ENCODE results near the gene CHD5. TPM values are rescaled to one million over a fixed set of nuclear protein-coding genes. Genes with fewer than 3 reads are reported as not detected.
A peak's percentile ranks its signal among the peaks of the same experiment; 100 is the strongest.
"Not testable (repeated sequence)": the region's sequence is repeated elsewhere in the genome, so short reads cannot be mapped to it uniquely, and the experiment has no call there.

CHD5 gene
- 0.28 and 0.53 TPM in 2 replicates for total RNA-seq (2014; rRNA removed; shearing (Covaris generic))

- Histone ChIP-seq H3K4me1 (replicated peaks) (peaks cover 9% of the 10 kb centered on the region; the same call in 1 of the 2 replicates), H3K27me3 (replicated peaks) (peaks cover 33% of the 10 kb centered on the region), H3K36me3 (peaks cover 16% of the 10 kb centered on the region), H3K4me3 (peak within 1 kb of the TSS; percentile 8; the same call in 1 of the 2 replicates), H3K27ac (no peak within 1 kb of the TSS), H3K9me3 (replicated peaks) (no peaks in the 10 kb centered on the region)
- no peak for DNase-seq (ENCODE audit: low read depth in 1 of 2, low spot score in 2 of 2)
These were observed at the start of gene CHD5 for GRCh38 chr1:6180268-6180706. Gene CHD5 (minus strand): TSS chr1:6180321. CDS start chr1:6180023, 298 bp downstream.

GRCh38 chr1:6225651-6226050, 45.5 kb upstream of the CHD5 start:
- H3K9me3 ChIP-seq (replicated peaks), result no peaks in the 10 kb centered on the region
- no peak for DNase-seq (ENCODE audit: low read depth in 1 of 2, low spot score in 2 of 2)
- H3K4me1 ChIP-seq (replicated peaks), result peaks cover 9% of the 10 kb centered on the region
- peaks cover 93% of the 10 kb centered on the region for H3K36me3 ChIP-seq
- H3K27ac ChIP-seq, result no peak overlapping the region
- no peak overlapping the region for H3K4me3 ChIP-seq
- H3K27me3 ChIP-seq (replicated peaks), result no peaks in the 10 kb centered on the region

- no peak for DNase-seq (ENCODE audit: low read depth in 1 of 2, low spot score in 2 of 2)
- Histone ChIP-seq H3K36me3 (peaks cover 92% of the 10 kb centered on the region), H3K9me3 (replicated peaks) (no peaks in the 10 kb centered on the region), H3K4me1 (replicated peaks) (peaks cover 9% of the 10 kb centered on the region), H3K27ac (no peak overlapping the region), H3K27me3 (replicated peaks) (no peaks in the 10 kb centered on the region), H3K4me3 (no peak overlapping the region)
These were observed 44.6 kb upstream of the CHD5 start for GRCh38 chr1:6224718-6225117.

DNA sequence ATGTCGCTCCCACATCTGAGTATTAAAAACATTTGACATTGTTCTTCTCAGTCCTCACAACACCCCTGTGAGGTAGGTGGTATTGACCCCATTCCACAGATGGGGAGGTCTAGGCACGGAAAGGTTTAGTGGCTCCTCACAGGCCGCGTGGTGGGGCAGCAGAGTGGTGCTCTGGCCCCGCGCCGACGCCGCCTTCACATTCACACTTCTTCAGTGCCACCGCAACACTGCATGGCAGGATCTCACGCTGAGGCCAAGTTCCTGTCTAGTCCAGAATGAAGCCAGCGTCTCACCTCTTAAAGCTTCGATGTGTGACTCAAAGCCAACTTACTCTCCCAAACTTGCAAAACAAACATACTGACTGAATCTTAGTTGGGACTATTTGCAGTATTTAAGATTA, 43.5 kb upstream of the CHD5 start:
- Histone ChIP-seq H3K27ac (no peak overlapping the region), H3K4me1 (replicated peaks) (peaks cover 9% of the 10 kb centered on the region), H3K4me3 (no peak overlapping the region), H3K9me3 (replicated peaks) (no peaks in the 10 kb centered on the region), H3K36me3 (peaks cover 85% of the 10 kb centered on the region), H3K27me3 (replicated peaks) (no peaks in the 10 kb centered on the region)
- DNase-seq (ENCODE audit: low read depth in 1 of 2, low spot score in 2 of 2), result no peak

- Histone ChIP-seq H3K27me3 (replicated peaks) (no peaks in the 10 kb centered on the region), H3K27ac (no peak overlapping the region), H3K36me3 (peaks cover 78% of the 10 kb centered on the region), H3K9me3 (replicated peaks) (no peaks in the 10 kb centered on the region), H3K4me3 (no peak overlapping the region), H3K4me1 (replicated peaks) (peaks cover 9% of the 10 kb centered on the region)
- DNase-seq (ENCODE audit: low read depth in 1 of 2, low spot score in 2 of 2), result no peak
These were observed 42.5 kb upstream of the CHD5 start for GRCh38 chr1:6222636-6223035.

DNA sequence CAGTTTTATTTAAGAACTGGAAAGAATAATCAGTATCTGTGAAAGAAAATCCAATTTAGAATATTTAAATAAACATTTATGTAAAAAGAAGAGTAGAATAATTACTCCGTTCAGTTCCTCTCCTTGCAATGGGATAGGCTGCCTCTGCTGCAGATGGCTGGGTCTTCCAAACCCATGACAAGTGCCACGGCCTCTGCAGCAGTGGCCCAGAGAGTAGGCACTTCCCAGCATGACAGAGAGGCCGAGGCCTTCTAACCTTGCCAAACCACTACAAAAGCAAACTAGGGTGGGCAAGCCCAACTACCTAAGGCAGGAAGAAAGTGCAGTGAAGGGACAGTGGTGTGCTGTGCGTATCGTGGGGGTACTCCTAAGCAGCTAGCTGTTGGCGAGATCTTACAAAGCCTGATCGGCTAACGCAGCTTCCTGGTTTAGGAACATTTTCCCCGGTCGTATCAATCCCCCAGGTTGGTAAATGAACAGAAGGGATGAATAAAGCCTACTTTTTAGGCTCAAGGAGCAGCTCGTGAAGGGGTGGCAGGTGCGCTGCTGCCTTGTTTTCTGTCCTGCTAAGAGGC, 41.2 kb upstream of the CHD5 start:
- peaks cover 9% of the 10 kb centered on the region for H3K4me1 ChIP-seq (replicated peaks)
- H3K27ac ChIP-seq, result no peak overlapping the region
- no peak overlapping the region for H3K4me3 ChIP-seq
- no peaks in the 10 kb centered on the region for H3K9me3 ChIP-seq (replicated peaks)
- H3K36me3 ChIP-seq, result peaks cover 67% of the 10 kb centered on the region
- DNase-seq (ENCODE audit: low read depth in 1 of 2, low spot score in 2 of 2), result no peak
- H3K27me3 ChIP-seq (replicated peaks), result no peaks in the 10 kb centered on the region

GRCh38 chr1:6220236-6220635, 40.1 kb upstream of the CHD5 start:
- H3K27ac ChIP-seq, result no peak overlapping the region
- H3K4me1 ChIP-seq (replicated peaks), result peaks cover 8% of the 10 kb centered on the region
- H3K9me3 ChIP-seq (replicated peaks), result no peaks in the 10 kb centered on the region
- H3K4me3 ChIP-seq, result no peak overlapping the region
- H3K27me3 ChIP-seq (replicated peaks), result no peaks in the 10 kb centered on the region
- DNase-seq (ENCODE audit: low read depth in 1 of 2, low spot score in 2 of 2), result no peak
- peaks cover 56% of the 10 kb centered on the region for H3K36me3 ChIP-seq

- not testable (repeated sequence) for H3K9me3 ChIP-seq (replicated peaks); H3K27ac ChIP-seq; H3K4me3 ChIP-seq; H3K27me3 ChIP-seq (replicated peaks); DNase-seq (ENCODE audit: low read depth in 1 of 2, low spot score in 2 of 2); H3K4me1 ChIP-seq (replicated peaks)
- peaks cover 50% of the 10 kb centered on the region for H3K36me3 ChIP-seq
These were observed 39.5 kb upstream of the CHD5 start for GRCh38 chr1:6219641-6220040.

DNA sequence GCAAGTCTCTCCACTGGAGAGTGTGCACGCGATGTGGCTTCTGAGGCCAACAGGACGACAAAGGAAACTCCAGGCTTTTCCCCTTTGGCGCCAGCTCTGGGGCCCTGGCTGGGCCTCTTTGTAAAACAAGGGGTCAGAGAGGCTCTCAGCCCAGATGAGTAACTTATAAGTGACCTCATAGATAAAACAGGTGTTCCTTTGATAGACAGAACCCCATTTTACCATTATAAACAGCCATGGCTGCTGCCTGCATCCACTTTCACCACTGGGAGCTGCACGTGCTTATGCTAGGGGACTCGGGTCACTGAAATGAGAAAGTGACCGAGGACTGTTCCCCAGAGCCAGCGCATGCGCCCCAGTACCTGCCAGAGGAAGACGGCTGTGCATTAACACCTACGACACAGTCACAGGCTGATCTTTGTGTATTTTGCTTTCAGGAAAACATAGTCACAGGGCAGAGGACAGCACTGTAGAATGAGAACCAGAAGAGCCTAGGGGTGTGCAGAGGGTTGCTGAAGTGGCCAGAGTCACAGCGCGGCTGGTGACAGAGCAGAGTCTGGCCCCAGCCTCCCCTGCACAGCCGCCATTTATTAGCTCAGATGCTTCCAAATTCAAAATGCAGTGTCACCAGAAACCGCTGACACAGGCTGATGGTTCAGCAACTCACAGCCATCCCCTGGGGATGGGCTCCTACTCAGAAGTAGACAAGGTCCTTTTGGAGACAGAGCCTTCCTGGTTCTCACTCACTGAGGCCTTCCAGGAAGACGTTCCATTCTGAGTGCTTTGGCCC, 38.4 kb upstream of the CHD5 start:
- H3K27ac ChIP-seq, result no peak overlapping the region
- no peak overlapping the region for H3K4me3 ChIP-seq
- peaks cover 42% of the 10 kb centered on the region for H3K36me3 ChIP-seq
- H3K27me3 ChIP-seq (replicated peaks), result no peaks in the 10 kb centered on the region
- no peaks in the 10 kb centered on the region for H3K9me3 ChIP-seq (replicated peaks)
- no peaks in the 10 kb centered on the region for H3K4me1 ChIP-seq (replicated peaks)
- DNase-seq (ENCODE audit: low read depth in 1 of 2, low spot score in 2 of 2), result no peak

DNA sequence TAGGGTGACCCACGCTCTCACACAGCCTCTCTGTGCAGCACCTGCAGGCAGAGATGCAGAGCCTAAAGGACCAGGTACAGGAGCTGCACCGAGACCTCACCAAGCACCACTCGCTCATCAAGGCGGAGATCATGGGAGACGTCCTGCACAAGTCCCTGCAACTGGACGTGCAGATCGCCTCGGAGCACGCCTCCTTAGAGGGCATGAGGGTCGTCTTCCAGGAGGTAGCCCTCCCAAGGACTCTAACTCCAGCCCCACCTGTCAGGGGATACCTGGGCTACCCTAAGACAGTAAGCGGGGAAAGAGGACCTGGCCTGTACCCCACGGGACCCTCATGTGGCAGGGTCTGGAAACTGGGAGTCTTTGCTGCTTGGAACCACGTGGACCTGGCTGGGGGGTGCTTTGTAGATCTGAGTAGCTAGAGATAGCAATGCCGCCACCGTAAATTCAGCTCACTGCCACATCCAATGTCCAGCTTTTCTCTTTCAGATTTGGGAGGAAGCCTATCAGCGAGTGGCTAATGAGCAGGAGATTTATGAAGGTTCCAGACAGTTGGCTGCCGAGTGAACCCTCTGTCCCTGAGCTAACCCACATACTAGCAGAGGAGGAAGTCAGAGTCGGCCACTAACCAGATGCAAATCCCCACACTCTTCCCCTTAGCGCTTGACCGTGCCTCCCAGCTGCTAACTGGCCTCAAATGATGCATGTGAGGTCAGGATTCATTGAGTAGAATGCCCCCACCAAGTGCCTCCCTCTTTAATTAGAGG, 32.3 kb upstream of the CHD5 start:
- Histone ChIP-seq H3K27ac (no peak overlapping the region), H3K4me3 (no peak overlapping the region), H3K27me3 (replicated peaks) (no peaks in the 10 kb centered on the region), H3K4me1 (replicated peaks) (no peaks in the 10 kb centered on the region), H3K36me3 (peaks cover 38% of the 10 kb centered on the region), H3K9me3 (replicated peaks) (no peaks in the 10 kb centered on the region)
- DNase-seq (ENCODE audit: low read depth in 1 of 2, low spot score in 2 of 2), result no peak

- H3K4me1 ChIP-seq (replicated peaks), result peaks cover 3% of the 10 kb centered on the region; the same call in 1 of the 2 replicates
- no peak overlapping the region for H3K27ac ChIP-seq
- H3K27me3 ChIP-seq (replicated peaks), result no peaks in the 10 kb centered on the region
- H3K36me3 ChIP-seq, result peaks cover 42% of the 10 kb centered on the region
- H3K9me3 ChIP-seq (replicated peaks), result no peaks in the 10 kb centered on the region
- H3K4me3 ChIP-seq, result no peak overlapping the region
- no peak for DNase-seq (ENCODE audit: low read depth in 1 of 2, low spot score in 2 of 2)
These were observed 31.6 kb upstream of the CHD5 start for GRCh38 chr1:6211731-6212130.

DNA sequence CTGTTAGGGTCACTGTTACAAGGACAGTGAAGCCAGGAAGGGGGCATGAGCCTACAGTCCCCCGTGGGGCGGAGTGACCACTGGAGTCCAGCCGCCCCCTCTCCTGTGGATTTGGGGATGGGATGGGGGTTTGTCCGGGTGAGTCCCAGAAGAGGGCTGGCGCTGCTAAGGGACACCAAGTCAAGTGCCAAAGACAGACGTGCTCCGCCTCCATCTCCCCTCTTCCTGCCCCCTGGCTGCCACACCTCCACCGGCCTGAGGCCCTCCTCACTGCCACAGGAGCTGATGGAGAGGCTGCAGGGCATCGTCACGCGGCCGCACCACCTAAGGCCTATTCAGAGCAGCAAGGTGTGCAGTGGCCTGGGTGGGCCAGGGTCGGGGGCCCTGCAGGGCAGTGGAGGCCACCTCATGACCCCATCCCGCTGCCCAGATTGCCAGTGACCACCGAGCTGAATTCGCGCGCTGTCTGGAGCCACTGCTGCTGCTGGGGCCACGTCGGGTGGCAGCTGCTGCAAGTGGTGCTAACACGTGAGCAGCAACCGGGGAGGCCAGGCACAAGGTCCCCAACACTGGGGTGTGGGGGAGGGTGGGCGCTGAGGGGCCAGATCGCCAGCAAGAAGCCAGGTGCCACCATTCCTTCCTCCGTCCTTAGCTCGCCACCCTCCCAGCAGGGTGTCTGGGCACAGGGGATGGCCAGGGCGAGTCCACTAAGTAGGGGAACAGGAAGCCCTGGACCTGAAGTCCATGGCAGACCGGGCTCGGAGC, 30.7 kb upstream of the CHD5 start:
- Histone ChIP-seq H3K9me3 (replicated peaks) (no peaks in the 10 kb centered on the region), H3K4me1 (replicated peaks) (peaks cover 9% of the 10 kb centered on the region), H3K36me3 (peaks cover 47% of the 10 kb centered on the region), H3K4me3 (no peak overlapping the region), H3K27me3 (replicated peaks) (no peaks in the 10 kb centered on the region), H3K27ac (no peak overlapping the region)
- no peak for DNase-seq (ENCODE audit: low read depth in 1 of 2, low spot score in 2 of 2)
